ENCODE measurements around the gene GLG1.
"Not testable (repeated sequence)": the region's sequence is repeated elsewhere in the genome, so short reads cannot be mapped to it uniquely, and the experiment has no call there.

The GLG1 gene

DNA sequence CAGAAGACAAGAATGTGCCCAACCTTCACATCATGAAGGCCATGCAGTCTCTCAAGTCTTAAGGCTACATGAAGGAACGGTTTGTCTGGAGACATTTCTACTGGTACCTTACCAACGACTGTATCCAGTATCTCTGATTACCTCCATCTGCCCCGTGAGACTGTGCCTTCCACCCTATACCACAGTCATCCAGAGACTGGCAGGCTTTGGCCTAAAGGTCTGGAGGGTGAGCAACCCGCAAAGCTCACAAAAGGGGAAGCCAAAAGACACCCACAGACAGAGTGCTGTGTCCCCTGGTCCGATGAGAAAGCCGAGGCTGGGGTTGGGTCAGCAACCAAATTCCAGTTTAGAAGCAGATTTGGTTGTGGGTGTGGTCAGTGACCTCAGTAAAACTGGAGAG lies 54.6 kb downstream of the GLG1 start:
- H3K27ac ChIP-seq, H3K4me3 ChIP-seq: not testable (repeated sequence)

- H3K27ac ChIP-seq, result not testable (repeated sequence)
These were observed 56.5 kb downstream of the GLG1 start for GRCh38 chr16:74550227-74551019.

GRCh38 chr16:74546112-74546511 lies 60.8 kb downstream of the GLG1 start:
- not testable (repeated sequence) for H3K27ac ChIP-seq, H3K4me3 ChIP-seq

More at GRCh38 chr16:74550227-74551019, 56.5 kb downstream of the GLG1 start:
- H3K4me3 ChIP-seq, result not testable (repeated sequence)

DNA sequence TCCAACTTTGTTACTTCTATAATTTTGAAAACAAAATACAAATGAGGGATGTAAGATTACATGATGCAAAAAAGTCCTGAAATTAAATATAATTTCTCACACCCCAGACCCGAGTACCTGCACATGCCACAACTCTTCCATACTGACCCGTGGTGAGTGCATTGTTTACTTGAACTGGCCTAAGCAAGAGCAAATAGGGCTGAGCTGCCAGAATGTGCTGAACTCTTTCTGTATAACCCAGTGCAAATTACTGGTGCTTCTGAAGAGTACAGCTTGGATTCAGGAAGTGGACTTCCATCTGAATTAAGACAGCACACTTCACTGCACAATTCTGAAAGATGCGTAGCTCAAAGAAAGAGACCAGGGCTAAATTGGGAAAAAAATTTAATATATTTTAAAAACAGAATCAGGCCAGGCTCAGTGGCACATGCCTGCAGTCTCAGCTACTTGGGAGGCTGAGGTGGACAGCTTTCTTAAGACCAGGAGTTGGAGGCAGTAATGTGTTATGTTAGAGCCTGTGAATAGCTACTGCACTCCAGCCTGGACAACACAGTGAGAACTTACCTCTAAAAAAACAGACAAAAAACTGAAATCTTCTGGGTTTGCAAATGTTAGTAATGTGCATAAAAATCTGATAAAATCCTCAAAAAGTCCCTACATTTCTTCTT lies 63.9 kb downstream of the GLG1 start:
- not testable (repeated sequence) for H3K27ac ChIP-seq, H3K4me3 ChIP-seq

DNA sequence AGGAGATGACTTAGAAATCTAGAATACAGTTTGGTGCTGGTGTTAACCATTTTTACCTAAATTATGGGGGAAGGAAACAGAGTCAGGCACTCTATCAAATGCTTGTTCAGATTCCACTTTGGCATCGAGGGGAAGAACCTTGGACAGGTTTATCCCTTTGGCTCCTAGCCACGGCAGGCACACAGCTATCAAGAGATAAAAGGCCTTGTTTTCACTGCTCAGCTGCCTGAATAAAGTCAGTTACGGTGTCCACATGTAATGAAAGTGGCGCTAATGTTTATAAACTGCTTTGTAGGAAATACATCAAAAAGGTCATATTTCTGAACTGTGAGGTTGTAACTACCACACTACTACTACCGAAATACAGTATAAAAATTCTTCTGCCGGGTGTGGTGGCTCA lies 66.3 kb downstream of the GLG1 start:
- not testable (repeated sequence) for H3K4me3 ChIP-seq, H3K27ac ChIP-seq

DNA sequence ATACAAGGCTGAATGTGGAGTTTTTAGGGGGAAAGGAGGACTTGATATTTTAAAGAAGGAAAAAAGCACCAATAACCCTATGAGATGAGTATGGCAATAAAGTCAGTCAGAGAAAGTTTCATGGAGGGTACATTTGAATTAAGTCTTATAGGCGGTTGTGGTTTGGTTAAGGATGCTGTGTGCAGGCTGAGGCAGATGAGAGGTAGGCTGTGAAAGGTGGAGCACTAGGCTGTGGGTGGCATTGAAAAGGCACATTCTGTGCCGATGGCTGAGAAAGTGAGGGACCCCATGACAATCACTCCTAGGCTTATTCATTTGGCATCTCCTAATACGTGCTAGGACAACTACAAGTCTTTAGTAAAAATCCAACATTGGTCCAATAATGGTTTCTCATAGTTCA lies 68.1 kb downstream of the GLG1 start:
- not testable (repeated sequence) for H3K4me3 ChIP-seq, H3K27ac ChIP-seq

GRCh38 chr16:74537746-74538145 lies 69.2 kb downstream of the GLG1 start:
- not testable (repeated sequence) for H3K4me3 ChIP-seq, H3K27ac ChIP-seq

GRCh38 chr16:74534650-74535049 lies 72.3 kb downstream of the GLG1 start:
- H3K27ac ChIP-seq, result not testable (repeated sequence)

DNA sequence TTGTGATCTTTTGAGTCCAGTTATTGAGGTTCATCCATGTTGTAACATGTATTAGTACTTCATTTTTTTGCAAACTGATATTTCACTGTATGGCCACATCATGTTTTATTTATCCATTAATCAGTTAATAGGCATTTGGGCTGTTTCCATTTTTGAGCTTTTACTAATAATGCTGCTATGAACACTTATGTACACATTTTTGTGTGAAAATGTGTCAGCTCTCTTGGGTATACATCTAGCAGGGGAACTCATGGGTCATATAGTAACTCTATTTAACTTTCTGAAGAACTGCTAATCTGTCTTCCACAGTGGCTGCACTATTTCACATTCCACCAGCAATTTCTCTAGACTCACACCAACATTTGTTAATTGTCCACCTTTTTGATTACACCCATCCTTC lies 82.0 kb downstream of the GLG1 start:
- Histone ChIP-seq H3K27ac (no peak overlapping the region), H3K4me3 (no peak overlapping the region)

More at GRCh38 chr16:74534650-74535049, 72.3 kb downstream of the GLG1 start:
- not testable (repeated sequence) for H3K4me3 ChIP-seq

- H3K27ac ChIP-seq, result no peak overlapping the region
- no peak overlapping the region for H3K4me3 ChIP-seq
These were observed 82.8 kb downstream of the GLG1 start for GRCh38 chr16:74524117-74524516.

DNA sequence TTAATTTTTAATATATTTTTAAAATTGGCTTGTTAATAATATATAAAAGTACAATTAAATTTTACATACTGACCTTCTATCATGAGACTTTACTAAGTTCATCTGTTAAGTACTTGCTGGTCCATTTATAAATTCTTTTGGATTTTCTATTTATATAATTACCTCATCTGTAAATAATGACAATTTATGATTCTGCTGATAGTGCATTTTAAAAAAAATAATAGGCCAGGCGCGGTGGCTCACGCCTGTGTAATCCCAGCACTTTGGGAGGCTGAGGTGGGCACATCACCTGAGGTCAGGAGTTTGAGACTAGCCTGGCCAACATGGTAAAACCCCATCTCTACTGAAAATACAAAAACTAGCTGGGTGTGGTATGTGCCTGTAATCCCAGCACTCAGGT lies 83.2 kb downstream of the GLG1 start:
- H3K27ac ChIP-seq, result not testable (repeated sequence)

GRCh38 chr16:74522160-74522559 lies 84.8 kb downstream of the GLG1 start:
- no peak overlapping the region for H3K4me3 ChIP-seq
- H3K27ac ChIP-seq, result no peak overlapping the region

More for the DNA sequence above, 83.2 kb downstream of the GLG1 start:
- not testable (repeated sequence) for H3K4me3 ChIP-seq

DNA sequence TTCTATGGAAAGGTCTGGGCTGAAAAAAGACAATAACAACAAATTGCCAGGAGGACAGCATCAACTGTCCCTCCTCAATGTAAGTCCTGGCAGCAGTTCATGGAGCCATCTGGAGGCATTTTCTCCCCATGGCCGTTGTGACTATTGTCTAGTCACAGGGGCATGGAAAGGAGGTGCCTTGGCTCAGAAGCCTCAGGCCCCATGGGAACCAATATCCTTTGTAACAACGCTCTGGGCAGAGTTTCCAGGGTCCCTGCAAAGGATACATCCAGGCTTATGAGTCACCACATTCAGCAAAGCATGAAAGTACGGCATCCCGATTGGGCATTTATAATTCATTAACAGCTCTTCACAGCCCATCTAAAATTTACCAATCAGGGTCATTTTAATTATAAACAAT lies 85.2 kb downstream of the GLG1 start:
- Histone ChIP-seq H3K4me3 (no peak overlapping the region), H3K27ac (no peak overlapping the region)

DNA sequence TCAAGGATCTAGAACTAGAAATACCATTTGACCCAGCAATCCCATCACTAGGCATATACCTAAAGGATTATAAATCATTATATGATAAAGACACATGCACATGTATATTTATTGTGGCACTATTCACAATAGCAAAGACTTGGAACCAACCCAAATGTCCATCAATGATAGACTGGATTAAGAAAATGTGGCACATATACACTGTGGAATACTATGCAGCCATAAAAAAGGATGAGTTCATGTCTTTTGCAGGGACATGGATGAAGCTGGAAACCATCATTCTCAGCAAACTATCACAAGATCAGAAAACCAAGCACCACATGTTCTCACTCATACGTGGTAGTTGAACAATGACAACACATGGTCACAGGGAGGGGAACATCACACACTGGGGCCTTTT lies 88.0 kb downstream of the GLG1 start:
- not testable (repeated sequence) for H3K27ac ChIP-seq, H3K4me3 ChIP-seq

- Histone ChIP-seq H3K4me3 (no peak overlapping the region), H3K27ac (no peak overlapping the region)
These were observed 95.0 kb downstream of the GLG1 start for GRCh38 chr16:74511961-74512360.

DNA sequence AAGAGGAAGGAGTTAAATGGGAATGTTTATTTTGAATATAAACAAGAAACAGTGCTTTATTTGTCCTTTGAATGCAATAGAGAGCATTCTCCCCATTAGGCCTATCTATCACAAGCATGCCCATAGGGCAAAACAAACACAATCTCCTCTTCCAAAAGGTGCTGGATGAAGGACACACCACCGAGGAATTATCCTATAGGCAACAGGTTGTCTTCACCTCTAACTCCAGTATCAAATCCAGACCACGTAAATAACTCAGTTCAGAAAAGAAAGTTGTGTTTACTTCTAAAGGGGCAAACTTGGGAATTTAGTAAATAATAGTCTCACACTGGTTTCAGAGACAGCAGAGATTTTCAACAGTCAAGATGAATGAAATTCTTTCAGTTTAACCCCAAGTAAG lies 101.9 kb downstream of the GLG1 start:
- Histone ChIP-seq H3K27ac (no peak overlapping the region), H3K4me3 (no peak overlapping the region)

DNA sequence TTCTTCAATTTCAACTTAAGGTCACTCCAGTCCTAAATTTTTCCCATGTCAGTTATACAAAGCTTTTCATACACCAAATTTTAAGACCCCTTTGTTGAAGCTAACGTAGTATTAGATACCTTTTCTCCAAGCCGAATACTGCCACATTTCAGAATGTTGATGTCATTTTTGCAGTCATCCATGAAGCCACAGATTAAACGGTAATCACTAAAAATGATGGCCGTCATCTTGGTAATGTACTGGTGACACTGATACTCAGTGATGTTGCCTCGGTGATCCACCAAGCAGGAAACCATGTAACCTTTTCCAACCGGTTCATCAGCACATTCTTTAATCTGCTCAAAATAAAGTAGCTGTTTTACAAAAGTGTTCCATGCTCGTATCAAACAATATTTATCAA lies 103.5 kb downstream of the GLG1 start:
- no peak overlapping the region for H3K27ac ChIP-seq
- H3K4me3 ChIP-seq, result no peak overlapping the region

DNA sequence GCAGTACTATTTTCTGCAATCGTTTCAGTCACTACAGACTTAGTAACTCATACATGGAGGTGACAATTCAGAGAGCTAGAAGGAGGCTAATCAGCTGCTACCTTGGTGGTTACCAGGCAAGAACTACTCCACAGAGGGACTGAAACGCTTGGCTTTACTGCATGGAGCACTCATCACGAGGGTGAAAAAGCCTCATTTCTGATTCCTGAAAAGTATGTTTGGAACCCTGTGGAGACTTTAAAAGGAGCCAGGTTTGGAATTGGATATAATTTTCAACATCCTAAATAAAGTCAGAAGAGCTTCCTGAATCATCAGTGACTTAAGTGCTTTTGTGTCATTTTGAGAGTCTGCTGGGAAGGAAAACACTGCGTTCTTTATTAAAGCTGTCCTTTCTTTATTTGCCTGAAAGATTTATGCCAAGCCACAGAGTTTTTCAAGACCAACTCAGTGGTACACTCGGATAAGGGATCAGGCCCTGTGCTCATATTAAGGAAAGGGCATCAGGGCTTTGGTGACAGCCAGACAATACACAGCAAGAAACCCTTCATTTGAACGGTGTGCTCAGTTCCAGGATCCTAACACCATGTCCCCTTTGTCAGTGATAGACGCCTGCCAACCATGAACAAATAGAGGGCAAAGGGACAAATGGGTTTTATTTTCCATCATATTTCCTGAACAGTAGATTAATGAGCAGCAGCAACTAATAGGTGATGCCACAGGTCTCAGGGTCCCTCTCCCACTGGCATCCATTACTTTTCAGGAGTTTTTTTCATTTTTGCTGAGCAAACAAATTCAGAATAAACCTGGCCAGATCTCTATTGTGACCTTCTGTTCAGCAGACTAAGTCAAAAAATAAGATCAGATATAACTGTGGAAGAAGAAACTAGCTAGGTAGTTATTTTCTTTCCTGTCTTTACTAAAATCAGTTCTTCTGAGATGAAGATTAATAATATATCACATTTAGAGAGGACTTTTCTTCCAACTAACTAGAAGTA lies 105.1 kb downstream of the GLG1 start:
- H3K27ac ChIP-seq, result peak overlapping the region in 1 of 21 experiments; percentile 41
- H3K4me3 ChIP-seq, result no peak overlapping the region

DNA sequence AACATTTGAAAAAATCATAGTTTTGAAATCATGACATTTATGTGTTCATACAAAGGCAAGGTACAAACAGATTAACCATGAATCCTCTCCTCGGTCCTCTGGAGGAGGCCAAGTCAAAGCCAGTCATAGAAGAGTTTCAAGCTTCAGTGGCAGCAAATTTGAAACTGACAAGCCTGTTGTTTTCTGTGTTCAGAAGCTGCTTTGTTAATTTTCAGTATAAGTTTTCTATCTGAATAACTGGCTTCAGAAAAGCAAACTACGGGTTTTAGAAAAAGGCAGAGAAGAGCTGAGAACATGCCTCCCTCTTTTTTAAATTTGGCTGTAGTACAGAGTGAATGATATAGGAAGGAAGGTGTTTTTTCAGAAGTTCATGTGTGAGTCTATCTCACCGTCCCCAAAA lies 106.0 kb downstream of the GLG1 start:
- no peak overlapping the region for H3K4me3 ChIP-seq
- H3K27ac ChIP-seq, result no peak overlapping the region

GRCh38 chr16:74499114-74499513 lies 107.8 kb downstream of the GLG1 start:
- Histone ChIP-seq H3K27ac (no peak overlapping the region), H3K4me3 (no peak overlapping the region)
